Peyer's patch (tissue), 4 donors: ENCODE data around the gene RADIL.

Experiments used
- CTCF ChIP-seq, 6 experiments: fragments of 450-650 bp in 4 of 6; fragments of 200-600 bp in 2 of 6; sonication (generic) in 1 of 6; IDR thresholded peaks; one replicate each; pipeline ENCODE4 v1.5.1; 2017 to 2019; ENCODE audit warnings: antibody characterized with exemption in 6 of 6, mild to moderate bottlenecking in 3 of 6, moderate library complexity in 1 of 6
- POLR2A ChIP-seq, 2 donors: fragments of 450-650 bp; IDR thresholded peaks; one replicate each; pipeline ENCODE4 v1.5.1; 2017; ENCODE audit warnings: antibody characterized with exemption in 2 of 2, mild to moderate bottlenecking in 2 of 2, moderate library complexity in 2 of 2

- TF ChIP-seq CTCF (IDR thresholded peaks at IDR 0.05), result no peak
- TF ChIP-seq POLR2A (IDR thresholded peaks at IDR 0.05), result no peak
Observed at GRCh38 chr7:4798706-4799235, 84.7 kb downstream of the RADIL start.
